Measurements from ENCODE around the gene C2orf69.

C2orf69 gene

GRCh38 chr2:199916980-199917379, 5.9 kb downstream of the C2orf69 start:
- peaks cover 66% of the 10 kb centered on the region for H3K36me3 ChIP-seq (ENCODE audit: insufficient read depth, insufficient read length, low read length)

GRCh38 chr2:199922856-199923255, 11.8 kb downstream of the C2orf69 start:
- H3K27me3 ChIP-seq (ENCODE audit: insufficient read depth, insufficient read length) = no peaks in the 10 kb centered on the region
- H3K9ac ChIP-seq (ENCODE audit: insufficient read length, low read depth) = no peak overlapping the region
- H3K4me3 ChIP-seq (ENCODE audit: insufficient read length, low read depth) = no peak overlapping the region
- TF ChIP-seq YY1 (IDR thresholded peaks at IDR 0.05; ENCODE audit: insufficient read depth, insufficient read length) = no peak
- TF ChIP-seq ZNF274 (IDR thresholded peaks at IDR 0.05; ENCODE audit: low read depth, low read length) = no peak
- no peak for TF ChIP-seq SUZ12 (IDR thresholded peaks at IDR 0.05; ENCODE audit: extremely low read depth, insufficient read depth, insufficient read length)
- no peak for DNase-seq (ENCODE audit: low read depth, low spot score)
- peaks cover 67% of the 10 kb centered on the region for H3K36me3 ChIP-seq (ENCODE audit: insufficient read depth, insufficient read length, low read length)
- peaks cover 2% of the 10 kb centered on the region; the same call in 1 of the 2 replicates for H3K9me3 ChIP-seq (ENCODE audit: insufficient read depth, low read length)
- H3K4me1 ChIP-seq (ENCODE audit: insufficient read depth, insufficient read length) = no peaks in the 10 kb centered on the region

More at GRCh38 chr2:199916980-199917379, 5.9 kb downstream of the C2orf69 start:
- Histone ChIP-seq H3K9ac (ENCODE audit: insufficient read length, low read depth) (no peak overlapping the region), H3K9me3 (ENCODE audit: insufficient read depth, low read length) (peaks cover 43% of the 10 kb centered on the region), H3K4me3 (ENCODE audit: insufficient read length, low read depth) (no peak overlapping the region), H3K4me1 (ENCODE audit: insufficient read depth, insufficient read length) (no peaks in the 10 kb centered on the region), H3K27me3 (ENCODE audit: insufficient read depth, insufficient read length) (no peaks in the 10 kb centered on the region)
- no peak for DNase-seq (ENCODE audit: low read depth, low spot score)
- TF ChIP-seq SUZ12 (IDR thresholded peaks at IDR 0.05; ENCODE audit: extremely low read depth, insufficient read depth, insufficient read length) (no peak), YY1 (IDR thresholded peaks at IDR 0.05; ENCODE audit: insufficient read depth, insufficient read length) (no peak), ZNF274 (IDR thresholded peaks at IDR 0.05; ENCODE audit: low read depth, low read length) (no peak)

GRCh38 chr2:199923924-199924323, 12.8 kb downstream of the C2orf69 start:
- H3K9me3 ChIP-seq (ENCODE audit: insufficient read depth, low read length) = no peaks in the 10 kb centered on the region
- no peak for TF ChIP-seq YY1 (IDR thresholded peaks at IDR 0.05; ENCODE audit: insufficient read depth, insufficient read length)
- TF ChIP-seq ZNF274 (IDR thresholded peaks at IDR 0.05; ENCODE audit: low read depth, low read length) = no peak
- no peak for TF ChIP-seq SUZ12 (IDR thresholded peaks at IDR 0.05; ENCODE audit: extremely low read depth, insufficient read depth, insufficient read length)
- H3K4me3 ChIP-seq (ENCODE audit: insufficient read length, low read depth) = no peak overlapping the region
- no peaks in the 10 kb centered on the region for H3K27me3 ChIP-seq (ENCODE audit: insufficient read depth, insufficient read length)
- no peak overlapping the region for H3K9ac ChIP-seq (ENCODE audit: insufficient read length, low read depth)
- H3K4me1 ChIP-seq (ENCODE audit: insufficient read depth, insufficient read length) = no peaks in the 10 kb centered on the region
- DNase-seq (ENCODE audit: low read depth, low spot score) = no peak
- H3K36me3 ChIP-seq (ENCODE audit: insufficient read depth, insufficient read length, low read length) = peaks cover 65% of the 10 kb centered on the region

GRCh38 chr2:199926806-199927205, 15.7 kb downstream of the C2orf69 start:
- H3K4me1 ChIP-seq (ENCODE audit: insufficient read depth, insufficient read length) = no peaks in the 10 kb centered on the region
- H3K36me3 ChIP-seq (ENCODE audit: insufficient read depth, insufficient read length, low read length) = peaks cover 74% of the 10 kb centered on the region
- H3K27me3 ChIP-seq (ENCODE audit: insufficient read depth, insufficient read length) = no peaks in the 10 kb centered on the region
- H3K4me3 ChIP-seq (ENCODE audit: insufficient read length, low read depth) = no peak overlapping the region
- H3K9me3 ChIP-seq (ENCODE audit: insufficient read depth, low read length) = no peaks in the 10 kb centered on the region
- H3K9ac ChIP-seq (ENCODE audit: insufficient read length, low read depth) = no peak overlapping the region
- TF ChIP-seq SUZ12 (IDR thresholded peaks at IDR 0.05; ENCODE audit: extremely low read depth, insufficient read depth, insufficient read length) (no peak), YY1 (IDR thresholded peaks at IDR 0.05; ENCODE audit: insufficient read depth, insufficient read length) (no peak), ZNF274 (IDR thresholded peaks at IDR 0.05; ENCODE audit: low read depth, low read length) (no peak)
- DNase-seq (ENCODE audit: low read depth, low spot score) = no peak

GRCh38 chr2:199928226-199928625, 17.1 kb downstream of the C2orf69 start:
- H3K9ac ChIP-seq (ENCODE audit: insufficient read length, low read depth) = no peak overlapping the region
- H3K4me1 ChIP-seq (ENCODE audit: insufficient read depth, insufficient read length) = no peaks in the 10 kb centered on the region
- no peaks in the 10 kb centered on the region for H3K9me3 ChIP-seq (ENCODE audit: insufficient read depth, low read length)
- DNase-seq (ENCODE audit: low read depth, low spot score) = no peak
- H3K36me3 ChIP-seq (ENCODE audit: insufficient read depth, insufficient read length, low read length) = peaks cover 79% of the 10 kb centered on the region
- no peak overlapping the region for H3K4me3 ChIP-seq (ENCODE audit: insufficient read length, low read depth)
- no peak for TF ChIP-seq SUZ12 (IDR thresholded peaks at IDR 0.05; ENCODE audit: extremely low read depth, insufficient read depth, insufficient read length)
- TF ChIP-seq ZNF274 (IDR thresholded peaks at IDR 0.05; ENCODE audit: low read depth, low read length) = no peak
- TF ChIP-seq YY1 (IDR thresholded peaks at IDR 0.05; ENCODE audit: insufficient read depth, insufficient read length) = no peak
- H3K27me3 ChIP-seq (ENCODE audit: insufficient read depth, insufficient read length) = no peaks in the 10 kb centered on the region

- no peak for DNase-seq (ENCODE audit: low read depth, low spot score)
- Histone ChIP-seq H3K9me3 (ENCODE audit: insufficient read depth, low read length) (no peaks in the 10 kb centered on the region), H3K9ac (ENCODE audit: insufficient read length, low read depth) (no peak overlapping the region), H3K36me3 (ENCODE audit: insufficient read depth, insufficient read length, low read length) (peaks cover 80% of the 10 kb centered on the region), H3K27me3 (ENCODE audit: insufficient read depth, insufficient read length) (no peaks in the 10 kb centered on the region), H3K4me1 (ENCODE audit: insufficient read depth, insufficient read length) (no peaks in the 10 kb centered on the region), H3K4me3 (ENCODE audit: insufficient read length, low read depth) (no peak overlapping the region)
- TF ChIP-seq SUZ12 (IDR thresholded peaks at IDR 0.05; ENCODE audit: extremely low read depth, insufficient read depth, insufficient read length) = no peak
- TF ChIP-seq ZNF274 (IDR thresholded peaks at IDR 0.05; ENCODE audit: low read depth, low read length) = no peak
- TF ChIP-seq YY1 (IDR thresholded peaks at IDR 0.05; ENCODE audit: insufficient read depth, insufficient read length) = no peak
Measured at GRCh38 chr2:199928626-199929025, 17.5 kb downstream of the C2orf69 start.

- no peak overlapping the region for H3K9ac ChIP-seq (ENCODE audit: insufficient read length, low read depth)
- H3K9me3 ChIP-seq (ENCODE audit: insufficient read depth, low read length) = no peaks in the 10 kb centered on the region
- no peak overlapping the region for H3K4me3 ChIP-seq (ENCODE audit: insufficient read length, low read depth)
- H3K27me3 ChIP-seq (ENCODE audit: insufficient read depth, insufficient read length) = no peaks in the 10 kb centered on the region
- DNase-seq (ENCODE audit: low read depth, low spot score) = no peak
- no peaks in the 10 kb centered on the region for H3K4me1 ChIP-seq (ENCODE audit: insufficient read depth, insufficient read length)
- no peak for TF ChIP-seq YY1 (IDR thresholded peaks at IDR 0.05; ENCODE audit: insufficient read depth, insufficient read length)
- TF ChIP-seq ZNF274 (IDR thresholded peaks at IDR 0.05; ENCODE audit: low read depth, low read length) = no peak
- TF ChIP-seq SUZ12 (IDR thresholded peaks at IDR 0.05; ENCODE audit: extremely low read depth, insufficient read depth, insufficient read length) = no peak
- H3K36me3 ChIP-seq (ENCODE audit: insufficient read depth, insufficient read length, low read length) = peaks cover 78% of the 10 kb centered on the region
Measured at GRCh38 chr2:199929262-199929661, 18.2 kb downstream of the C2orf69 start.
